NCI-H146 treated with DMSO at 0.1 percent for 48 hours (cell line): ENCODE data around the gene ZNF594.
"Not testable (repeated sequence)": the region's sequence is repeated elsewhere in the genome, so short reads cannot be mapped to it uniquely, and the experiment has no call there.

Experiments
- DNase-seq: peaks from one replicate; lab custom pipeline; 2025; ENCODE audit not compliant: unreplicated experiment; lab: John Stamatoyannopoulos, UW

Gene ZNF594

GRCh38 chr17:5203178-5203907 lies 11.7 kb upstream of the ZNF594 start:
- no peak for DNase-seq

DNA sequence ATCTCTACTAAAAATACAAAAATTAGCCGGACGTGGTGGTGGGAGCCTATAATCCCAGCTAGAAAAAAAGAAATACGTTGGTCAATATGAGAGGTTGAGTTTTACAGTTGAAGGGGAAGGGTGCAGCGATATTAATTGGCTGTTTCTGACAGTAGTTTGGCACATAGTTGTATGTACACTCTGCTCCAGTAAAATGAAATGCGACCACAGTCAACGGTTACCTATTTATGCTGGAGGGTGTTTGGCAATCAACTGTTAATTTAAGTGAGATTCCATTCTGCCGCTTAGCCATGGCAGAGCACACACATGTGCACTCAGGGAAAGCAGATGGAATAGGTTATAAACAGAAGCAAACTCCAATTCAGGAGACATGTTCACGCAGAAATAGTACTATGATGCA lies 9.3 kb upstream of the ZNF594 start:
- DNase-seq, result no peak

- no peak for DNase-seq
Measured at GRCh38 chr17:5200360-5200759, 8.7 kb upstream of the ZNF594 start.

DNA sequence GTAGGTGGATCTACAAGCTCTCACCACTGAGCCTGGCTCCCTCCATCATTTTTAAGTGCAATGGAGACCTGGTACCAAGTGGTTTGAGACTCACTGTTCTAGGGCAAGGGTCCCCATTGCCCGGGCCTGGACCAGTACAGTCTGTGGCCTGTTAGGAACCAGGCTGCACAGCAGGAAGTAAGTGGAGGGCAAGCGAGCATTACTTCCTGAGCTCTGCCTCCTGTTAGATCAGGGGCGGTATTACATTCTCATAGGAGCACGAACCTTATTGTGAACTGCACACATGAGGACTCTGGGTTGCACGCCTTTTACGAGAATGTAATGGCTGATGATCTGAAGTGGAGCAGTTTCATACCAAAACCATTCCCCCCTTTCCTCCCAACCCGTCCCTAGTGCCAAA lies 6.8 kb upstream of the ZNF594 start:
- no peak for DNase-seq

- no peak for DNase-seq
Measured at GRCh38 chr17:5194346-5194745, 2.7 kb upstream of the ZNF594 start.

DNA sequence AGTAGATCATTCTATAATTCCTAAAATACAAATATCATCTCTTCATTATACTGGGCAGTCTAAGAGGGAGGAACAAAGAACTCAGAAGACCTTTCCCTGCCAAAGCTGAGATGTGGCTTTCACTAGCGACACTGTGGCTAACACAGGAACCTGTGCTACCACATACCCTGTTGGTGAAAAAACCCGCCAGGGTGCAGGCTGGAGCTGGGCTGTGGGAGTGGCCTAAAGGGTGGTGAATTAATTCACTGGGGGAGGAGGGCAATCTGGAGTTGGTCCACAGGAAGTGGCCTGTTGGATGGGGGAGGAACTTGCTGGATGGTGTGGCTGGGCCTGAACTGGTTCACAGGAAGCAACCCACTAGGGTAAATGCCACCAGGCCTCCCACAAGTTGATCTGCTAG lies 7.4 kb downstream of the ZNF594 start:
- no peak for DNase-seq

GRCh38 chr17:5183410-5183793 lies 8.3 kb downstream of the ZNF594 start:
- DNase-seq, result no peak

- no peak for DNase-seq
Measured at GRCh38 chr17:5182597-5183409, 8.9 kb downstream of the ZNF594 start.

DNA sequence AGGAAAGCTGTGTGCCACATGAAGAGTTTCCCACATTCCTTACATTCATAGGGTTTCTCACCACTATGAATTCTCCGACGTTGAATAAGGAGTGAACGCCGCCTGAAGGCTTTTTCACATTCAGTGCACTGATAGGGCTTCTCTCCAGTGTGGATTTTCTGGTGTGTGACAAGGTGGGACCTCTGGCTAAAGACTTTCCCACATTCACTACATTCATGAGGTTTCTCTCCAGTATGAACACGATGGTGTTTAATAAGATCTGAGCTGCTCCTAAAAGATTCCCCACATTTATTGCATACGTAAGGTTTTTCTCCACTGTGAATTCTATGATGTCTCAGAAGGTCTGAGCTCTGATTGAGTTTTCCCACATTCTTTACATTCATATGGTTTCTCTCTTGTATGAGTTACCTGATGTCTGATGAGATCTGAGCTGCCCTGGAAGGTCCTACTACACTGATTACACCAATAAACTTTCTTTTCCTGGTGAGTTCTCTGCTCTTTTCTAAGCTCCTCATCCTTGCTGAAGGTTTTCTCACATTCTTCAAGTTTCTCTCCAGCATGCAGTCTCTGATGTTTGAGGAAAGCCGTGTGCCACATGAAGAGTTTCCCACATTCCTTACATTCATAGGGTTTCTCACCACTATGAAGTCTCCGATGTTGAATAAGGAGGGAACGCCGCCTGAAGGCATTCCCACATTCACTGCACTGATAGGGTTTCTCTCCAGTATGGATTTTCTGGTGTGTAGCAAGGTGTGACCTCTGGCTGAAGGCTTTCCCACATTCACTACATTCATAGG lies 10.0 kb downstream of the ZNF594 start:
- DNase-seq, result no peak

- DNase-seq, result no peak
Measured at GRCh38 chr17:5179003-5179402, 12.7 kb downstream of the ZNF594 start.

DNA sequence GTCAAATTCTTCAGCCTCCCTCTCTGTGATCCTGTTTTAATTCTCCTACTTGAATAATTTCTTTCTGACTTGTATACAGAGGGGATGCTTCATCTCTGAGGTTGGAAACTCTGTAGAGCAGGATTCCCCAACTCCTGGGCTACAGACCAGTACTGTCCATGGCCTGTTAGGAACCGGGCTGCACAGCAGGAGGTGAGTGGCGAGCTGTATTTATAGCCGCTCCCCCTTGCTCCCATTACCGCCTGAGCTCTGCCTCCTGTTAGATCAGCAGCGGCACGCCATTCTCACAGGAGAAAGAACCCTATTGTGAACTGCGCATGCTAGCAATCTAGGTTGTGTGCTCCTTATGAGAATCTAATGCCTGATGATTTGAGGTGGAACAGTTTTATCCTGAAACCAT lies 16.6 kb downstream of the ZNF594 start:
- not testable (repeated sequence) for DNase-seq

DNA sequence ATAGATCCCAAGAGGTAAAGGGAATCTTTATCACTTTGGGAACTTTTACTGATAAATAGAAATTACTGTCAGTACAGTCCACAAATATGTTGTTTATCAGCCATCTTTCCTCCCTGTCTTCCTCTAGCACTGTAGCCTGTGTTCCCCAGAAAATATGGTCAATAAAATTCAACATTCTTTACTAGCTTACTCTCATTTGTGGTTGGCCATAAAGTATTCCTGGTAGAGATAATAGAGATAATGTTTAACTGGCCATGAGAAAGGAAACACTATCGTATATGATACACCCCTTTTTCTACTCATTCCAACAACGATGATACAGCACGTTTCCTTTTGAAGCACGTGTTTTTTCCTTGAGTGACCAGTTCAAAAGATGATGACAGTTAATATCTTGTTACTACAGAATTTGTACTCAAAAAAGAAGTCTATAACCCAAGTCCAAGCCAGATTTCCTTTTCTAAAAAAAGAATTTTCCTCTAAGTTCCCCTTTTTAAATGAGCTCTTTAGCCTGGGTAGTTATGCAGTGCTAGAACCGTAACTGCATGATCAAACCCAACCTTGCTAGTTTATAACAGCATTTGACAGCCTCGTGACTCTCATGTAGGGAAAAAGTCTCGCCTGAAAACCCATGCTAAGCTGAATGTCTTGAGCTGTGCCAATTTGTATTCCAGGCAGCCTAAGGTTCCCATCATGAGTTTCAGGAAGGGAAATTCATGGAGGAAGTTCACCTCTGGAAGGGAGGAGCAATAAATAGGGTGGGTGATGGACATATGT lies 25.7 kb downstream of the ZNF594 start:
- not testable (repeated sequence) for DNase-seq

- no peak for DNase-seq
Measured at GRCh38 chr17:5164436-5164835, 27.2 kb downstream of the ZNF594 start.

DNA sequence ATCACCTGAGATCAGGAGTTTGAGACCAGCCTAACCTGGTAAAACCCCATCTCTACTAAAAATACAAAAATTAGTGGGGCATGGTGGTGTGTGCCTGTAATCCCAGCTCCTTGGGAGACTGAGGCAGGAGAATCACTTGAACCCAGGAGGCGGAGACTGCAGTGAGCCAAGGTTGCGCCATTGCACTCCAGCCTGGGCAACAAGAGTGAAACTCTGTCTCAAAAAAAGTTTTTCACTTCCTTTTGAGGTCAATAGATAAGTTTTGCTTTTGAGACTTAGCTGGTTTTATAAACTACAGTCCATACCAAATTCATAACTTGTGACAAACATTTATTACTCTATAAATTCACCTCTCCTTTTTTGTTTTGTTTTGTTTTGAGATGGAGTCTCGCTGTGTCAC lies 29.9 kb downstream of the ZNF594 start:
- not testable (repeated sequence) for DNase-seq

DNA sequence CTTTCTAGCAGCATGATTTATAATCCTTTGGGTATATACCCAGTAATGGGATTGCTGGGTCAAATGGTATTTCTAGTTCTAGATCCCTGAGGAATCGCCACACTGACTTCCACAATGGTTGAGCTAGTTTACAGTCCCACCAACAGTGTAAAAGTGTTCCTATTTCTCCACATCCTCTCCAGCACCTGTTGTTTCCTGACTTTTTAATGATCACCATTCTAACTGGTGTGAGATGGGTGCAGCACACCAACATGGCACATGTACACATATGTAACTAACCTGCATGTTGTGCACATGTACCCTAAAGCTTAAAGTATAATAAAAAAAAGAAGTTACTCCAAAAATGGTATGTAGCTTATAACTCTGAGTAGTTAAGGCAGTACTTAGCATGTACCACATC lies 31.0 kb downstream of the ZNF594 start:
- DNase-seq, result not testable (repeated sequence)

DNA sequence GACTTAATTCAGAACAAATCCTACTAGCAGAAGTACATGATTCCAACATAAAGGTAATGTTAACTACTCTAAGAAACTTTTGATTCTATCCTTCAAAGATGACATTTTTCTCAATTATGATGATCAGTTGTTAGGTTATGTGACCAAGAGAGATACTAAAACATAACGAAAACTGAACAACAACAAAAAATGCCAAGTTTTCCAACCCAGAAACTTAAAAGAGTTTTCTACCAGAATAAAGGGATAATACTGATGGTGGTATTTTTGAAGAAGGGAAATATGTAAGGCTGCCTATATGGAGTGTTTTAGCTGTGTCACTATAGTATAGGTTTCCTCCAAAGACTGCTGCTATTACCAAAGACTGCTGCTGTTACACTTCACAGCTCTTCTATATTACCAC lies 45.5 kb downstream of the ZNF594 start:
- not testable (repeated sequence) for DNase-seq

DNA sequence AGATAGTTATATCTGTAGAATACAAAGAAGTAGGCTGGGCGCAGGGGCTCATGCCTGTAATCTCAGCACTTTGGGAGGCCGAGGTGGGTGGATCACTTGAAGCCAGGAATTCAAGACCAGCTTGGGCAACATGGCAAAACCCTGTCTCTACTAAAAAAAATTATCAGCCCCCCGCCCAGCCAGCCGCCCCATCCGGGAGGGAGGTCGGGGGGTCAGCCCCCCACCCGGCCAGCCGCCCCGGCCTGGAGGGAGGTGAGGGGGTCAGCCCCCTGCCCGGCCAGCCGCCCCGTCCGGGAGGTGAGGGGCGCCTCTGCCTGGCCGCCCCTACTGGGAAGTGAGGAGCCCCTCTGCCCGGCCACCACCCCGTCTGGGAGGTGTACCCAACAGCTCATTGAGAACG lies 48.8 kb downstream of the ZNF594 start:
- DNase-seq, result not testable (repeated sequence)

- no peak for DNase-seq
Measured at GRCh38 chr17:5139458-5139732, 52.3 kb downstream of the ZNF594 start.

DNA sequence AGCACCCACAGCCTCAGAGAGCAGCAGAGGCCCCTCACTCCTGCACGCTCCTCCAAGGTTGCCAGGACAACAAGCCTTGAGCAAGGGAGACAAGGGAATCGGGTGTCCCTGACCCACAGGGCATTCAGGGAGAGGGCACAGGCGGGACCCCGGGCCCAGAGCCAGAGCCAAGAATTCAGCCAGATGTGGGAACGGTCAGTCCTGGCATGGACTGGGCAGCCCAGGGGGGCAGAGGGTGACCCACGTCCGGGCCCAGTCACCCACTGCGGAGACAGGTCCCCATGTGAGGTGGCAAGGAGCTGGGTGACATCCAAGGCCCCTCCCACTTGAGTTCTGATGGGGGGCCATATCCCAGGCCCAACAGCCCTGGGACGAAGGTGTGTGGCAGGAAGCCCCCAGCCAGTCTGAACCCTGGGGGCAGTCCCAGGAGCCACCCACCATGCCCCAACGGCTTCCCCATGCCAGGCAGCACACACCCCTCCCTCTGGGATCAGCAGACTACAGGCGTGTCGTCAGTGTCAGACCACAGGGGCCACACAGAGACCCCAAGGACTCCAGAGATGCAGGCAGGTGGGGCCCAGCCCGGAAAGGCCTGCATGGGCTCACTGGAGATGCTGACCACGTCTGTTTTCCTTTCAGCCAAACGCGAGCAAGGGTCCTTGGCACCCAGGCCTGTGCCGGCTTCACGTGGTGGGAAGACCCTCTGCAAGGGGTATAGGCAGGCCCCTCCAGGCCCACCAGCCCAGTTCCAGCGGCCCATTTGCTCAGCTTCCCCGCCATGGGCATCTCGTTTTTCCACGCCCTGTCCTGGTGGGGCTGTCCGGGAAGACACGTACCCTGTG lies 52.8 kb downstream of the ZNF594 start:
- DNase-seq, result no peak

DNA sequence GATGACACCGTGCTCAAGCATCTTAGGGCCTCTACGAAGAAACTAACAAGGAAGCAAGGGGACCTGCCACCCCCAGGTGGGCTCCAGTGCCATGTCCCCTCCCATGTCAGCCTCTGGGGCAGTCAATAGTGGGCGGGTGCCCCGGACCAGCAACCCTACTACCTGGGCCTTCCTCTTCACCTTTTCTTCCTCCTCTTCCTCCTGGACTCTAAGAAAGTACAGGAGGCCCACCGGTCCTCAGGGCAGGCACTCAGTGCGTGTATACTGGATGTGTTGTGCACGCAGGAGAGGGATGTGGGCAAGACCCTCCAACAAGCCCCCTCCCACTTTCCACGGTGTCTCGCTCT lies 53.5 kb downstream of the ZNF594 start:
- DNase-seq, result not testable (repeated sequence)
